ENCODE measurements around the gene CEP112. TPM values are rescaled to one million over a fixed set of nuclear protein-coding genes. Genes with fewer than 3 reads are reported as not detected.

The CEP112 gene
- polyA plus RNA-seq, 1 donor (not counting 4 experiments of a cell fraction or from before 2014, with no cell fraction given) = 2.6 TPM

GRCh38 chr17:65942592-65942991 lies 249.3 kb downstream of the CEP112 start:
- no peaks in the 10 kb centered on the region for H3K79me2 ChIP-seq (ENCODE audit: control insufficient read depth, insufficient read depth, low read length)

DNA sequence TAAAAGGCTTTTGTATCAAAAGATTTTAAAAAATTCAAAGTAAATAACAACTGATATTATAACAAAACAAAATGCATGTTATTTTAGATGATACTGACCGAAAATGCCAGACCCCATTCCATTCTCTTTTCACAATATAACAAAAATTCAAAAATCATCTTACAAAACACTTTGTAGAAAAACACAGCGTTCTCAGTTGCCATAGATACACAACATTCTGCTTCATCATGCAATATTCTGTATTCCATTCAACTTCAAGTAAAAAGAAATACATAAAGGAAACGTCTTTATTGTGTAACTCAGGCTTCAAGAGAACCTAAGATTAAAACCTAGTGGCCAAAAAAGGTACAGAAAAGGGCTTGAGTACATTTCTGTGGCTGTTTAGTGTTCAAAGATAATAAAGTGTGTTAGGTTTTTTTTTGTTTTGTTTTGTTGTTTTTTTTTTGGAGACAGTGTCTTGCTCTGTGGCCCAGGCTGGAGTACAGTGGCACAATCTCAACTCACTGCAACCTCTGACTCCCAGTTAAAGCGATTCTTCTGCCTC lies 250.5 kb downstream of the CEP112 start:
- H3K79me2 ChIP-seq (ENCODE audit: control insufficient read depth, insufficient read depth, low read length) = no peaks in the 10 kb centered on the region
- dilution Hi-C loops (cut with MboI; ENCODE audit: extremely low pct_ligation_motif_present, low sequenced_read_pairs) = no loop called here
- no peak overlapping the region for H3K27ac ChIP-seq (ENCODE audit: control insufficient read depth, insufficient read depth, low read length)
- H2AFZ ChIP-seq (ENCODE audit: control insufficient read depth, low read length) = no peak overlapping the region
- no peaks in the 10 kb centered on the region for H3K27me3 ChIP-seq (ENCODE audit: control insufficient read depth, extremely low read depth, insufficient read depth, low read length)
- no peak overlapping the region for H3K4me3 ChIP-seq (ENCODE audit: control insufficient read depth in 2 of 3, extremely low read depth in 1 of 3, insufficient read depth in 2 of 3, low read depth in 1 of 3, low read length in 3 of 3)
- no peak for TF ChIP-seq EZH2 (IDR thresholded peaks at IDR 0.05; ENCODE audit: low read length)
- TF ChIP-seq, protein P1, sequence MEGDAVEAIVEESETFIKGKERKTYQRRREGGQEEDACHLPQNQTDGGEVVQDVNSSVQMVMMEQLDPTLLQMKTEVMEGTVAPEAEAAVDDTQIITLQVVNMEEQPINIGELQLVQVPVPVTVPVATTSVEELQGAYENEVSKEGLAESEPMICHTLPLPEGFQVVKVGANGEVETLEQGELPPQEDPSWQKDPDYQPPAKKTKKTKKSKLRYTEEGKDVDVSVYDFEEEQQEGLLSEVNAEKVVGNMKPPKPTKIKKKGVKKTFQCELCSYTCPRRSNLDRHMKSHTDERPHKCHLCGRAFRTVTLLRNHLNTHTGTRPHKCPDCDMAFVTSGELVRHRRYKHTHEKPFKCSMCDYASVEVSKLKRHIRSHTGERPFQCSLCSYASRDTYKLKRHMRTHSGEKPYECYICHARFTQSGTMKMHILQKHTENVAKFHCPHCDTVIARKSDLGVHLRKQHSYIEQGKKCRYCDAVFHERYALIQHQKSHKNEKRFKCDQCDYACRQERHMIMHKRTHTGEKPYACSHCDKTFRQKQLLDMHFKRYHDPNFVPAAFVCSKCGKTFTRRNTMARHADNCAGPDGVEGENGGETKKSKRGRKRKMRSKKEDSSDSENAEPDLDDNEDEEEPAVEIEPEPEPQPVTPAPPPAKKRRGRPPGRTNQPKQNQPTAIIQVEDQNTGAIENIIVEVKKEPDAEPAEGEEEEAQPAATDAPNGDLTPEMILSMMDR (optimal IDR thresholded peaks at IDR 0.05 in 1 of 3, IDR thresholded peaks at IDR 0.05 in 1 of 3, conservative IDR thresholded peaks at IDR 0.05 in 1 of 3; ENCODE audit: extremely low read depth in 1 of 3, insufficient read depth in 2 of 3, low read length in 3 of 3) = no peak
- no peak overlapping the region for H3K9ac ChIP-seq (ENCODE audit: control insufficient read depth, extremely low read depth, insufficient read depth, low read length)
- no peaks in the 10 kb centered on the region for H3K4me1 ChIP-seq (ENCODE audit: control insufficient read depth, extremely low read depth, insufficient read depth, low read length)
- FAIRE-seq (no peak), DNase-seq (ENCODE audit: low read depth, low spot score) (no peak)
- no peak overlapping the region for H3K4me2 ChIP-seq (ENCODE audit: control insufficient read depth, extremely low read depth, insufficient read depth, low read depth, low read length)
- no peaks in the 10 kb centered on the region for H3K36me3 ChIP-seq (ENCODE audit: control insufficient read depth in 2 of 2, extremely low read depth in 1 of 2, insufficient read depth in 2 of 2, low read length in 2 of 2)
- no peaks in the 10 kb centered on the region for H4K20me1 ChIP-seq (ENCODE audit: control insufficient read depth, extremely low read depth, insufficient read depth, low read length)
- H3K9me1 ChIP-seq (ENCODE audit: control insufficient read depth, extremely low read depth, insufficient read depth, low read length) = no peaks in the 10 kb centered on the region
- H3K9me3 ChIP-seq (ENCODE audit: control insufficient read depth, low read depth, low read length) = no peaks in the 10 kb centered on the region

More at GRCh38 chr17:65942592-65942991, 249.3 kb downstream of the CEP112 start:
- no peaks in the 10 kb centered on the region for H3K36me3 ChIP-seq (ENCODE audit: control insufficient read depth in 2 of 2, extremely low read depth in 1 of 2, insufficient read depth in 2 of 2, low read length in 2 of 2)
- no peak overlapping the region for H3K4me3 ChIP-seq (ENCODE audit: control insufficient read depth in 2 of 3, extremely low read depth in 1 of 3, insufficient read depth in 2 of 3, low read depth in 1 of 3, low read length in 3 of 3)
- no peak overlapping the region for H3K9ac ChIP-seq (ENCODE audit: control insufficient read depth, extremely low read depth, insufficient read depth, low read length)
- H3K9me1 ChIP-seq (ENCODE audit: control insufficient read depth, extremely low read depth, insufficient read depth, low read length) = no peaks in the 10 kb centered on the region
- FAIRE-seq (no peak), DNase-seq (ENCODE audit: low read depth, low spot score) (no peak)
- H3K4me1 ChIP-seq (ENCODE audit: control insufficient read depth, extremely low read depth, insufficient read depth, low read length) = no peaks in the 10 kb centered on the region
- no peak overlapping the region for H2AFZ ChIP-seq (ENCODE audit: control insufficient read depth, low read length)
- no peaks in the 10 kb centered on the region for H3K9me3 ChIP-seq (ENCODE audit: control insufficient read depth, low read depth, low read length)
- TF ChIP-seq, protein P1 (optimal IDR thresholded peaks at IDR 0.05 in 1 of 3, IDR thresholded peaks at IDR 0.05 in 1 of 3, conservative IDR thresholded peaks at IDR 0.05 in 1 of 3; ENCODE audit: extremely low read depth in 1 of 3, insufficient read depth in 2 of 3, low read length in 3 of 3) = no peak
- no peak for TF ChIP-seq EZH2 (IDR thresholded peaks at IDR 0.05; ENCODE audit: low read length)
- H3K4me2 ChIP-seq (ENCODE audit: control insufficient read depth, extremely low read depth, insufficient read depth, low read depth, low read length) = no peak overlapping the region
- no peaks in the 10 kb centered on the region for H3K27me3 ChIP-seq (ENCODE audit: control insufficient read depth, extremely low read depth, insufficient read depth, low read length)
- dilution Hi-C loops (cut with MboI; ENCODE audit: extremely low pct_ligation_motif_present, low sequenced_read_pairs) = no loop called here
- H3K27ac ChIP-seq (ENCODE audit: control insufficient read depth, insufficient read depth, low read length) = no peak overlapping the region
- no peaks in the 10 kb centered on the region for H4K20me1 ChIP-seq (ENCODE audit: control insufficient read depth, extremely low read depth, insufficient read depth, low read length)

Data from keratinocyte (primary cell).